Kidney (tissue), 14 donors: ENCODE results near the gene POLD1. TPM values are rescaled to one million over a fixed set of nuclear protein-coding genes. Genes with fewer than 3 reads are reported as not detected.

ENCODE experiments used
- DNase-seq, 5 donors: peaks; one replicate each; pipeline ENCODE4 v3.0.0-alpha.2; 2013 to 2020
- FAIRE-seq: peaks from 2 replicates; lab custom pipeline; 2012; peaks lifted over from hg19 to GRCh38; lab: Jason Lieb, UNC
- H3K27ac ChIP-seq, 2 donors: one replicate each; pipeline ENCODE4 v1.7.0; 2013; ENCODE audit warnings: low read depth in 2 of 2, low read length in 2 of 2, inconsistent platforms in 1 of 2
- H3K27me3 ChIP-seq: one replicate; pipeline ENCODE4 v1.7.1; 2013; ENCODE audit warnings: low read length, inconsistent platforms; ENCODE audit not compliant: control insufficient read depth, insufficient read depth
- H3K36me3 ChIP-seq, 3 donors: one replicate each; pipeline versions ENCODE4 v1.7.0 to v1.7.1; 2013; ENCODE audit warnings: low read length in 3 of 3, control low read depth in 1 of 3, inconsistent platforms in 1 of 3; ENCODE audit not compliant: insufficient read depth in 3 of 3, control insufficient read depth in 2 of 3
- H3K4me1 ChIP-seq, 3 donors: one replicate each; pipeline versions ENCODE4 v1.7.0 to v1.7.1; 2013; ENCODE audit warnings: low read length in 3 of 3, inconsistent platforms in 1 of 3, low read depth in 1 of 3; ENCODE audit not compliant: control insufficient read depth in 2 of 3, insufficient read depth in 2 of 3
- H3K4me3 ChIP-seq, 3 donors: one replicate each; pipeline versions ENCODE4 v1.7.0 to v1.8.1; 2013; ENCODE audit warnings: low read length in 3 of 3, control low read depth in 1 of 3, inconsistent platforms in 1 of 3
- H3K9ac ChIP-seq, 3 donors: one replicate each; pipeline versions ENCODE4 v1.7.0 to v1.7.1; 2013; ENCODE audit warnings: low read length in 3 of 3, control low read depth in 1 of 3, inconsistent platforms in 1 of 3
- H3K9me3 ChIP-seq, 3 donors: one replicate each; pipeline versions ENCODE4 v1.7.0 to v1.7.1; 2013; ENCODE audit warnings: low read length in 3 of 3, control low read depth in 1 of 3, inconsistent platforms in 1 of 3; ENCODE audit not compliant: control insufficient read depth in 2 of 3, insufficient read depth in 1 of 3
- CTCF ChIP-seq: IDR thresholded peaks from 3 replicates; pipeline ENCODE4 v1.5.1; 2012; ENCODE audit warnings: mild to moderate bottlenecking, moderate library complexity, borderline replicate concordance; ENCODE audit not compliant: insufficient read depth; ENCODE audit errors: extremely low read depth
- intact Hi-C: fragments of 100-400 bp; cut with DNase I; formaldehyde crosslinking; loops from one replicate; pipeline ENCODE4 v1.11.1; 2022
- polyA plus RNA-seq: library from polyadenylated mRNA; stranded (reverse); fragments of 350-450 nt; fragmentation: Illumina TruSeq; extraction: RNeasy Lipid Tissue Mini Kit (QIAGEN cat#74804); gene quantifications from one replicate; pipeline ENCODE4 v1.2.3, GENCODE V29; 2014; ENCODE audit warnings: low read depth, low replicate concordance; ENCODE audit not compliant: insufficient read depth
- total RNA-seq: library from RNA; stranded (reverse); fragmentation: NEBNext Ultra II Directional; extraction: Animal tissue kit (Norgen Biotek cat#: 25700); gene quantifications from one replicate; pipeline ENCODE4 v1.2.1, GENCODE V29; 2021
- donor health status: control.
- donor health status: control.
- donor health status: control.
- donor health status: control.
- donor health status: control.
- donor health status: DM: yes; HTN: yes; CAD: no.
- donor health status: Normal renal cell carcinoma (clear cell type).

Gene POLD1
- total and polyA plus RNA-seq, 2 donors from 2014 or later, result 17.8 to 22.1 TPM

DNA sequence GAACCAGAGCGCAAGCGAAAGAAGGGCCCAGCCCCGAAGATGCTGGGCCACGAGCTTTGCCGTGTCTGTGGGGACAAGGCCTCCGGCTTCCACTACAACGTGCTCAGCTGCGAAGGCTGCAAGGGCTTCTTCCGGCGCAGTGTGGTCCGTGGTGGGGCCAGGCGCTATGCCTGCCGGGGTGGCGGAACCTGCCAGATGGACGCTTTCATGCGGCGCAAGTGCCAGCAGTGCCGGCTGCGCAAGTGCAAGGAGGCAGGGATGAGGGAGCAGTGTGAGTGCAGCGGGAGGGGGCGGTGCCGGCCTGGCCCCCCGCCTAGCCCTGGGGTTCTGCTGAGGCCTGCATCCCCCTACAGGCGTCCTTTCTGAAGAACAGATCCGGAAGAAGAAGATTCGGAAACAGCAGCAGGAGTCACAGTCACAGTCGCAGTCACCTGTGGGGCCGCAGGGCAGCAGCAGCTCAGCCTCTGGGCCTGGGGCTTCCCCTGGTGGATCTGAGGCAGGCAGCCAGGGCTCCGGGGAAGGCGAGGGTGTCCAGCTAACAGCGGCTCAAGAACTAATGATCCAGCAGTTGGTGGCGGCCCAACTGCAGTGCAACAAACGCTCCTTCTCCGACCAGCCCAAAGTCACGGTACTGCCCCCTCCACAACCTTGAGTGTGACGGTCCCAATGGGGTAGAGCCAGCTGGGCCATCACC lies 5.8 kb upstream of the POLD1 start:
- H3K27ac ChIP-seq, result no peak overlapping the region
- FAIRE-seq (no peak), DNase-seq (peak in 1 of 5 donors; percentile 48)
- intact Hi-C loops, result no loop called here
- H3K27me3 ChIP-seq, result no peaks in the 10 kb centered on the region
- H3K4me3 ChIP-seq, result no peak overlapping the region
- TF ChIP-seq CTCF, result no peak
- peaks cover 0 to 32% (median 18%) of the 10 kb centered on the region in 3 donors for H3K36me3 ChIP-seq
- H3K9ac ChIP-seq, result no peak overlapping the region
- H3K9me3 ChIP-seq, result no peaks in the 10 kb centered on the region
- no peaks in the 10 kb centered on the region for H3K4me1 ChIP-seq

DNA sequence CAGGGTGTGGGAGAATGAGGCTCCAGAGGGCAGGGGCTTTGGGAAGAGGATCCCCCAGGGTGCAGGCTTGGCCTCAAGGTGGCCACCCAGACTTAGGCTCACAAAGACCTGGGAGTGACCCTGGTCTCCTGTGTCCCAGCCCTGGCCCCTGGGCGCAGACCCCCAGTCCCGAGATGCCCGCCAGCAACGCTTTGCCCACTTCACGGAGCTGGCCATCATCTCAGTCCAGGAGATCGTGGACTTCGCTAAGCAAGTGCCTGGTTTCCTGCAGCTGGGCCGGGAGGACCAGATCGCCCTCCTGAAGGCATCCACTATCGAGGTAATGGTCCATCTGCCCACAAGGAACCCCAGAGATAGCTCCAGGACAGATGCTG lies 5.3 kb upstream of the POLD1 start:
- peak in 1 of 5 donors; percentile 42 for DNase-seq
- intact Hi-C loops, result no loop called here
- H3K4me1 ChIP-seq, result peaks cover 0 to 4% (median 0%) of the 10 kb centered on the region in 3 donors

GRCh38 chr19:50379602-50380001 lies 4.5 kb upstream of the POLD1 start:
- Histone ChIP-seq H3K4me3 (no peak overlapping the region), H3K9me3 (no peaks in the 10 kb centered on the region), H3K27ac (no peak overlapping the region), H3K4me1 (peaks cover 0 to 4% (median 0%) of the 10 kb centered on the region in 3 donors), H3K9ac (no peak overlapping the region), H3K36me3 (peaks cover 0 to 32% (median 18%) of the 10 kb centered on the region in 3 donors), H3K27me3 (no peaks in the 10 kb centered on the region)
- intact Hi-C loops, result no loop called here
- peak in 1 of 5 donors; percentile 34 for DNase-seq
- no peak for FAIRE-seq
- TF ChIP-seq CTCF, result no peak

More for the DNA sequence above, 5.3 kb upstream of the POLD1 start:
- FAIRE-seq, result no peak
- Histone ChIP-seq H3K27me3 (no peaks in the 10 kb centered on the region), H3K9ac (no peak overlapping the region), H3K9me3 (no peaks in the 10 kb centered on the region), H3K36me3 (peaks cover 0 to 32% (median 18%) of the 10 kb centered on the region in 3 donors), H3K4me3 (no peak overlapping the region), H3K27ac (no peak overlapping the region)
- TF ChIP-seq CTCF, result no peak
